H1 (cell line): ENCODE data around the gene VWCE. TPM values are rescaled to one million over a fixed set of nuclear protein-coding genes. Genes with fewer than 3 reads are reported as not detected.

ENCODE experiments used
- CTCF ChIA-PET: fragments of 300-600 bp; sonication (Branson Sonifier 250); formaldehyde crosslinking; loops from one replicate; lab custom pipeline; 2021; ENCODE audit not compliant: partially characterized antibody; lab: Charles Lee
- POLR2A ChIA-PET: fragments of 300-600 bp; sonication (Branson Sonifier 250); formaldehyde crosslinking; loops from one replicate; lab custom pipeline; 2021; ENCODE audit warnings: inconsistent platforms; ENCODE audit not compliant: partially characterized antibody; lab: Charles Lee
- DNase-seq, 2 experiments: peaks; one replicate each; pipeline versions ENCODE4 v3.0.0 to v3.0.0-alpha.2; 2010 to 2022; ENCODE audit warnings: low spot score in 2 of 2, low read depth in 1 of 2, mixed read lengths in 1 of 2
- FAIRE-seq: peaks from 2 replicates; lab custom pipeline; 2011; peaks lifted over from hg19 to GRCh38; lab: Jason Lieb, UNC
- H2AFZ ChIP-seq: 2 replicates; pipeline ENCODE4 v1.8.1; 2012; ENCODE audit warnings: low read length, inconsistent platforms
- H2AK5ac ChIP-seq: 2 replicates; pipeline ENCODE4 v1.6.1; 2013; ENCODE audit warnings: low read depth, low read length
- H2BK120ac ChIP-seq: replicated peaks from 2 replicates; pipeline ENCODE3; 2013; ENCODE audit warnings: low read depth, low read length, inconsistent platforms
- H2BK12ac ChIP-seq: 2 replicates; pipeline ENCODE4 v1.6.1; 2013; ENCODE audit warnings: low read depth, low read length
- H2BK15ac ChIP-seq: 2 replicates; pipeline ENCODE4 v1.6.1; 2013; ENCODE audit warnings: low read length
- H2BK20ac ChIP-seq: 2 replicates; pipeline ENCODE4 v1.6.1; 2013; ENCODE audit warnings: low read length
- H2BK5ac ChIP-seq: 2 replicates; pipeline ENCODE4 v1.6.1; 2013; ENCODE audit warnings: low read depth, low read length
- H3K14ac ChIP-seq: 2 replicates; pipeline ENCODE4 v1.6.1; 2013; ENCODE audit warnings: inconsistent platforms; ENCODE audit not compliant: insufficient read length
- H3K18ac ChIP-seq: 2 replicates; pipeline ENCODE4 v1.6.1; 2013; ENCODE audit warnings: low read length; ENCODE audit errors: extremely low read depth
- H3K23ac ChIP-seq: 2 replicates; pipeline ENCODE4 v1.6.1; 2013; ENCODE audit warnings: inconsistent platforms; ENCODE audit not compliant: insufficient read length
- H3K23me2 ChIP-seq: 2 replicates; pipeline ENCODE4 v1.6.1; 2013; ENCODE audit warnings: low read depth, low read length
- H3K27ac ChIP-seq: 2 replicates; pipeline ENCODE4 v1.6.1; 2011; ENCODE audit warnings: low read depth, low read length, inconsistent platforms
- H3K27me3 ChIP-seq, 4 experiments: replicated peaks in 1 of 4; 1 replicate in 1 of 4; 2 replicates in 3 of 4; pipeline versions ENCODE4 v1.6.1 to v1.8.1; 2011 to 2013; ENCODE audit warnings: low read length in 3 of 4, mild to moderate bottlenecking in 3 of 4, inconsistent platforms in 2 of 4, mixed read lengths in 2 of 4, moderate library complexity in 1 of 4; ENCODE audit not compliant: control insufficient read depth in 3 of 4, insufficient read depth in 3 of 4; ENCODE audit errors: extremely low read depth in 1 of 4
- H3K36me3 ChIP-seq, 4 experiments: 2 replicates each; pipeline versions ENCODE4 v1.6.1 to v1.8.1; 2011 to 2013; ENCODE audit warnings: mild to moderate bottlenecking in 4 of 4, low read length in 3 of 4, moderate library complexity in 2 of 4, control low read depth in 1 of 4, inconsistent platforms in 1 of 4; ENCODE audit not compliant: insufficient read depth in 4 of 4, control insufficient read depth in 2 of 4
- H3K4ac ChIP-seq: replicated peaks from 2 replicates; pipeline ENCODE3; 2013; ENCODE audit warnings: low read length, low read depth, mixed read lengths, inconsistent platforms; ENCODE audit not compliant: insufficient read length
- H3K4me1 ChIP-seq, 4 experiments: replicated peaks in 1 of 4; 1 replicate in 1 of 4; 2 replicates in 3 of 4; pipeline versions ENCODE4 v1.6.1 to v1.8.1; 2011 to 2013; ENCODE audit warnings: low read length in 3 of 4, inconsistent platforms in 2 of 4, mixed read lengths in 1 of 4; ENCODE audit not compliant: insufficient read depth in 4 of 4, control insufficient read depth in 3 of 4
- H3K4me2 ChIP-seq, 2 experiments: 2 replicates each; pipeline versions ENCODE4 v1.6.1 to v1.8.1; 2011 to 2013; ENCODE audit warnings: low read depth in 2 of 2, low read length in 2 of 2, control low read depth in 1 of 2, inconsistent platforms in 1 of 2, mild to moderate bottlenecking in 1 of 2; ENCODE audit not compliant: insufficient read depth in 1 of 2
- H3K4me3 ChIP-seq, 4 experiments: fragments of 200-600, 300-600 bp in 1 of 4; sonication (generic), shearing (Covaris generic), sonication (Bioruptor Twin) in 1 of 4; 2 replicates each; pipeline versions ENCODE4 v1.5.1 to v1.8.1; 2011 to 2016; ENCODE audit warnings: low read length in 4 of 4, low read depth in 3 of 4, control low read depth in 2 of 4, inconsistent platforms in 2 of 4, mild to moderate bottlenecking in 2 of 4, mixed read lengths in 1 of 4, moderate library complexity in 1 of 4; ENCODE audit not compliant: insufficient read depth in 2 of 4; ENCODE audit errors: extremely low read depth in 1 of 4
- H3K56ac ChIP-seq: replicated peaks from 2 replicates; pipeline ENCODE3; 2013; ENCODE audit warnings: low read depth, mild to moderate bottlenecking, mixed read lengths, low read length, inconsistent platforms; ENCODE audit not compliant: insufficient read length
- H3K79me1 ChIP-seq: 2 replicates; pipeline ENCODE4 v1.6.1; 2013; ENCODE audit warnings: low read depth, low read length, control low read depth
- H3K79me2 ChIP-seq, 2 experiments: 2 replicates each; pipeline versions ENCODE4 v1.6.1 to v1.8.1; 2012 to 2013; ENCODE audit warnings: low read length in 2 of 2, mild to moderate bottlenecking in 2 of 2, inconsistent platforms in 1 of 2; ENCODE audit not compliant: insufficient read depth in 2 of 2, control insufficient read depth in 1 of 2
- H3K9ac ChIP-seq, 4 experiments: replicated peaks in 1 of 4; 1 replicate in 1 of 4; 2 replicates in 3 of 4; pipeline versions ENCODE4 v1.6.1 to v1.8.1; 2011 to 2013; ENCODE audit warnings: low read depth in 3 of 4, low read length in 3 of 4, control low read depth in 2 of 4, mild to moderate bottlenecking in 2 of 4, moderate library complexity in 2 of 4, inconsistent platforms in 1 of 4; ENCODE audit errors: extremely low read depth in 1 of 4
- H3K9me3 ChIP-seq, 2 experiments: 2 replicates each; pipeline versions ENCODE4 v1.6.1 to v1.8.1; 2012 to 2013; ENCODE audit warnings: mild to moderate bottlenecking in 2 of 2, moderate library complexity in 2 of 2, control low read depth in 1 of 2, inconsistent platforms in 1 of 2, low read depth in 1 of 2, low read length in 1 of 2, mixed read lengths in 1 of 2; ENCODE audit not compliant: insufficient read depth in 2 of 2
- H4K20me1 ChIP-seq, 2 experiments: replicated peaks in 1 of 2; 2 replicates each; pipeline versions ENCODE3 to v1.8.1; 2011 to 2013; ENCODE audit warnings: inconsistent platforms in 2 of 2, low read length in 2 of 2, mild to moderate bottlenecking in 1 of 2; ENCODE audit not compliant: insufficient read depth in 2 of 2, control insufficient read depth in 1 of 2
- H4K5ac ChIP-seq: 2 replicates; pipeline ENCODE4 v1.6.1; 2013; ENCODE audit warnings: low read length, low read depth, mixed read lengths, inconsistent platforms; ENCODE audit not compliant: insufficient read length
- H4K8ac ChIP-seq: 2 replicates; pipeline ENCODE4 v1.8.0; 2013; ENCODE audit warnings: mild to moderate bottlenecking, moderate library complexity, low read length, inconsistent platforms; ENCODE audit not compliant: insufficient read depth; ENCODE audit errors: extremely low read depth
- H4K91ac ChIP-seq: replicated peaks from 2 replicates; pipeline ENCODE3; 2013; ENCODE audit warnings: low read length, mixed read lengths, inconsistent platforms; ENCODE audit not compliant: insufficient read length
- ASH2L ChIP-seq: fragments of 200-600, 300-600 bp; sonication (generic); IDR thresholded peaks from one replicate; pipeline ENCODE4 v1.7.1; 2017; ENCODE audit warnings: low read length
- EGR1 ChIP-seq: IDR thresholded peaks from 2 replicates; pipeline ENCODE4 v1.6.1; 2011; ENCODE audit warnings: low read depth, low read length, borderline replicate concordance
- GABPA ChIP-seq: IDR thresholded peaks from 2 replicates; pipeline ENCODE4 v1.6.1; 2011; ENCODE audit warnings: mild to moderate bottlenecking, low read length, moderate library complexity, borderline replicate concordance; ENCODE audit not compliant: insufficient read depth
- JUN ChIP-seq: IDR thresholded peaks from 2 replicates; pipeline ENCODE4 v1.6.1; 2011; ENCODE audit warnings: low read depth, mild to moderate bottlenecking, improper control_type of control experiment, low read length
- KDM5A ChIP-seq: fragments of 200-600 bp; IDR thresholded peaks from 2 replicates; pipeline ENCODE4 v1.7.1; 2012; ENCODE audit warnings: mild to moderate bottlenecking, low read length, inconsistent platforms, mixed read lengths
- SAP30 ChIP-seq: fragments of 300-600 bp; sonication (generic); IDR thresholded peaks from 2 replicates; pipeline ENCODE4 v1.7.1; 2012; ENCODE audit warnings: low read length, moderate library complexity, mild to moderate bottlenecking, inconsistent platforms; ENCODE audit not compliant: insufficient read depth, insufficient replicate concordance
- SIX5 ChIP-seq: IDR thresholded peaks from 2 replicates; pipeline ENCODE4 v1.6.1; 2011; ENCODE audit warnings: mild to moderate bottlenecking, low read depth, low read length
- polyA plus RNA-seq, 7 experiments: library from polyadenylated mRNA; depleted of rRNA in 3 of 7; stranded (reverse) in 5 of 7; unstranded in 2 of 7; fragments of >200 nt in 5 of 7; fragments of 200-250 nt in 2 of 7; gene quantifications; 1 replicate in 5 of 7; 2 replicates in 1 of 7; 4 replicates in 1 of 7; pipeline versions ENCODE4 v1.2.1 to v1.2.3, GENCODE V29; 2011 to 2013; ENCODE audit warnings: missing spikeins in 2 of 7, mixed read lengths in 2 of 7
- total RNA-seq: library from RNA; stranded (reverse); fragmentation: NEBNext Ultra II Directional; extraction: Animal tissue kit (Norgen Biotek cat#: 25700); gene quantifications from 2 replicates; pipeline ENCODE4 v1.2.1, GENCODE V29; 2021
- TF ChIP-seq, protein P1 (sequence below): IDR thresholded peaks from 2 replicates; pipeline ENCODE4 v1.6.1; 2011; ENCODE audit warnings: low read length, improper control_type of control experiment

Gene VWCE
- total and polyA plus RNA-seq, 2 of the 8 experiments (the other 6 are each of a cell fraction or from before 2014, with no cell fraction given): 9.5 to 12.3 TPM

DNA sequence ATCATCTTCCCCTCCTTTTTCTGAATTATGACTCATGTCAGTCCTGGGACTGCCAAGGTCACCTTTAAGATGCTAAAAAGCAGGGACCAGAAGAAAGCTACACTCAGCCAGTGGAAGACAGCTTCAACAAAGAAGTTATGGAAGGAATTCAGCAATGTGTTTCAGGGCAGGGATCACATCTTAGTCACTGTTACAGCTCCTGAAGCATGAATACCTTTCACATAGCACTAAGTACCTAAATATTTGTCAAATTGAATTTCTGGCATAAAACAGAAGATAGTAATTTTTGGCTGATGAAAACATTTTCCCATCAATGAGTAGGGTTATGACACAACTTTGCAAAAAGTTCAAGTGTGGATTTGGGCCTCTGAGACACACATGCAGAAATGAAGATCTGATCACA lies 32.6 kb upstream of the VWCE start:
- Histone ChIP-seq H2BK5ac (no peak overlapping the region), H3K18ac (no peak overlapping the region), H3K4me1 (peaks cover 0 to 3% (median 1%) of the 10 kb centered on the region in 4 experiments; a peak in 6 of 7 replicates), H3K27ac (no peak overlapping the region), H2AFZ (no peak overlapping the region), H3K4me3 (no peak overlapping the region), H3K36me3 (peaks cover 24 to 66% (median 58%) of the 10 kb centered on the region in 4 experiments), H3K79me2 (peaks cover 23 to 61% of the 10 kb centered on the region in 2 experiments), H3K79me1 (peaks cover 4% of the 10 kb centered on the region; the same call in 1 of the 2 replicates), H4K5ac (no peak overlapping the region), H3K9ac (no peak overlapping the region), H3K14ac (no peak overlapping the region), H2BK120ac (no peak overlapping the region), H3K9me3 (no peaks in the 10 kb centered on the region), H3K56ac (no peak overlapping the region), H4K8ac (no peak overlapping the region), H2BK15ac (no peak overlapping the region), H4K20me1 (peaks cover 0 to 13% of the 10 kb centered on the region in 2 experiments), H2AK5ac (no peak overlapping the region), H3K4me2 (no peak overlapping the region), H3K4ac (no peak overlapping the region), H3K27me3 (no peaks in the 10 kb centered on the region)
- ChIA-PET CTCF (interaction anchor here (1.0 to 3.4 kb wide), 4 partner anchors 9 to 58 kb away, joined by 3 to 19 read pairs (median 9); no protein-coding TSS in a partner anchor), POLR2A (interaction anchor here (1.1 to 5.7 kb wide), 7 partner anchors 8 to 74 kb away, joined by 3 to 50 read pairs (median 4); partner anchors contain the start of genes CYB561A3 and TMEM138)
- FAIRE-seq (no peak), DNase-seq (no peak)
- TF ChIP-seq ASH2L (no peak), SIX5 (no peak), GABPA (no peak), KDM5A (no peak), JUN (no peak), EGR1 (no peak), SAP30 (no peak)
- TF ChIP-seq, protein P1, sequence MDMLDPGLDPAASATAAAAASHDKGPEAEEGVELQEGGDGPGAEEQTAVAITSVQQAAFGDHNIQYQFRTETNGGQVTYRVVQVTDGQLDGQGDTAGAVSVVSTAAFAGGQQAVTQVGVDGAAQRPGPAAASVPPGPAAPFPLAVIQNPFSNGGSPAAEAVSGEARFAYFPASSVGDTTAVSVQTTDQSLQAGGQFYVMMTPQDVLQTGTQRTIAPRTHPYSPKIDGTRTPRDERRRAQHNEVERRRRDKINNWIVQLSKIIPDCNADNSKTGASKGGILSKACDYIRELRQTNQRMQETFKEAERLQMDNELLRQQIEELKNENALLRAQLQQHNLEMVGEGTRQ: no peak
- TF ChIP-seq, all 59 proteins: peak for 0
- Histone ChIP-seq H3K23ac (no peak overlapping the region), H3K23me2 (peaks cover 5% of the 10 kb centered on the region; the same call in 1 of the 2 replicates), H2BK20ac (no peak overlapping the region), H4K91ac (no peak overlapping the region), H2BK12ac (no peak overlapping the region)
